Measurements from ENCODE around the gene FLNA. TPM values are rescaled to one million over a fixed set of nuclear protein-coding genes. Genes with fewer than 3 reads are reported as not detected.

The FLNA gene
- total RNA-seq, 2 experiments from 2014 or later: 1,012 to 1,022 TPM

- H3K4me3 ChIP-seq (ENCODE audit: low read length): no peak overlapping the region
- DNase-seq (no peak), ATAC-seq (ENCODE audit: poor library complexity) (no peak)
- Mint-ChIP-seq H3K27ac (no peak overlapping the region), H3K9me3 (no peaks in the 10 kb centered on the region), H3K4me1 (ENCODE audit: low read depth) (peaks cover 13% of the 10 kb centered on the region), H3K27me3 (no peaks in the 10 kb centered on the region), H3K36me3 (ENCODE audit: low read depth) (peaks cover 65% of the 10 kb centered on the region), H3K4me3 (no peak overlapping the region)
- H3K36me3 ChIP-seq (ENCODE audit: insufficient read depth, low read length): peaks cover 100% of the 10 kb centered on the region
- no peaks in the 10 kb centered on the region for H3K9me3 ChIP-seq (ENCODE audit: control insufficient read depth in 1 of 2, insufficient read depth in 1 of 2, low read length in 2 of 2)
- intact Hi-C loops (cut with DNase I, micrococcal nuclease): no loop called here
- ChIA-PET CTCF (no interaction called here), POLR2A (no interaction called here)
- peaks cover 100% of the 10 kb centered on the region for H3K4me1 ChIP-seq (ENCODE audit: insufficient read depth, low read length)
- no peaks in the 10 kb centered on the region for H3K27me3 ChIP-seq (ENCODE audit: control insufficient read depth in 1 of 2, insufficient read depth in 2 of 2, low read length in 2 of 2)
- no peak overlapping the region for H3K27ac ChIP-seq (ENCODE audit: low read depth in 1 of 2, low read length in 2 of 2)
- no peak for TF ChIP-seq CTCF (IDR thresholded peaks at IDR 0.05)
Measured at GRCh38 chrX:154355776-154356140, 18.7 kb downstream of the FLNA start.

- no peaks in the 10 kb centered on the region for H3K27me3 Mint-ChIP-seq
- H3K36me3 ChIP-seq (ENCODE audit: insufficient read depth, low read length): peaks cover 100% of the 10 kb centered on the region
- intact Hi-C loops (cut with DNase I, micrococcal nuclease): no loop called here
- peaks cover 14% of the 10 kb centered on the region for H3K4me1 Mint-ChIP-seq (ENCODE audit: low read depth)
- peak in 1 of 14 experiments; percentile 1 for DNase-seq
- no peak overlapping the region for H3K27ac ChIP-seq (ENCODE audit: low read depth in 1 of 2, low read length in 2 of 2)
- no peak for TF ChIP-seq CTCF (IDR thresholded peaks at IDR 0.05)
- H3K27me3 ChIP-seq (ENCODE audit: control insufficient read depth in 1 of 2, insufficient read depth in 2 of 2, low read length in 2 of 2): no peaks in the 10 kb centered on the region
- peaks cover 67% of the 10 kb centered on the region for H3K36me3 Mint-ChIP-seq (ENCODE audit: low read depth)
- ATAC-seq (ENCODE audit: poor library complexity): no peak
- ChIA-PET CTCF (no interaction called here), POLR2A (no interaction called here)
- no peaks in the 10 kb centered on the region for H3K9me3 Mint-ChIP-seq
- H3K4me3 Mint-ChIP-seq: no peak overlapping the region
- H3K9me3 ChIP-seq (ENCODE audit: control insufficient read depth in 1 of 2, insufficient read depth in 1 of 2, low read length in 2 of 2): no peaks in the 10 kb centered on the region
- peaks cover 100% of the 10 kb centered on the region for H3K4me1 ChIP-seq (ENCODE audit: insufficient read depth, low read length)
- H3K4me3 ChIP-seq (ENCODE audit: low read length): no peak overlapping the region
- H3K27ac Mint-ChIP-seq: no peak overlapping the region
Measured at GRCh38 chrX:154355094-154355775, 19.2 kb downstream of the FLNA start.

GRCh38 chrX:154354516-154354915 lies 19.9 kb downstream of the FLNA start:
- H3K36me3 ChIP-seq (ENCODE audit: insufficient read depth, low read length): peaks cover 100% of the 10 kb centered on the region
- ATAC-seq (ENCODE audit: poor library complexity) (no peak), DNase-seq (peak in 1 of 14 experiments; percentile 4)
- H3K9me3 Mint-ChIP-seq: no peaks in the 10 kb centered on the region
- H3K36me3 Mint-ChIP-seq (ENCODE audit: low read depth): peaks cover 74% of the 10 kb centered on the region
- CTCF ChIA-PET: no interaction called here
- H3K27me3 ChIP-seq (ENCODE audit: control insufficient read depth in 1 of 2, insufficient read depth in 2 of 2, low read length in 2 of 2): no peaks in the 10 kb centered on the region
- intact Hi-C loops (cut with DNase I, micrococcal nuclease): no loop called here
- POLR2A ChIA-PET: interaction anchor here (1.0 kb wide), 1 partner anchor 16 kb away, joined by 3 read pairs; no protein-coding TSS in a partner anchor
- H3K4me1 ChIP-seq (ENCODE audit: insufficient read depth, low read length): peaks cover 100% of the 10 kb centered on the region
- H3K27ac Mint-ChIP-seq: no peak overlapping the region
- peaks cover 14% of the 10 kb centered on the region for H3K4me1 Mint-ChIP-seq (ENCODE audit: low read depth)
- no peaks in the 10 kb centered on the region for H3K27me3 Mint-ChIP-seq
- no peak for TF ChIP-seq CTCF (IDR thresholded peaks at IDR 0.05)
- peaks cover 0 to under 1% of the 10 kb centered on the region in 2 experiments for H3K9me3 ChIP-seq (ENCODE audit: control insufficient read depth in 1 of 2, insufficient read depth in 1 of 2, low read length in 2 of 2)
- no peak overlapping the region for H3K4me3 ChIP-seq (ENCODE audit: low read length)
- H3K4me3 Mint-ChIP-seq: no peak overlapping the region
- peak overlapping the region in 1 of 2 donors; percentile 16 for H3K27ac ChIP-seq (ENCODE audit: low read depth in 1 of 2, low read length in 2 of 2)

All from CD4-positive, alpha-beta T cell (primary cell).